ENCODE data around the gene TRPC6.

DNA sequence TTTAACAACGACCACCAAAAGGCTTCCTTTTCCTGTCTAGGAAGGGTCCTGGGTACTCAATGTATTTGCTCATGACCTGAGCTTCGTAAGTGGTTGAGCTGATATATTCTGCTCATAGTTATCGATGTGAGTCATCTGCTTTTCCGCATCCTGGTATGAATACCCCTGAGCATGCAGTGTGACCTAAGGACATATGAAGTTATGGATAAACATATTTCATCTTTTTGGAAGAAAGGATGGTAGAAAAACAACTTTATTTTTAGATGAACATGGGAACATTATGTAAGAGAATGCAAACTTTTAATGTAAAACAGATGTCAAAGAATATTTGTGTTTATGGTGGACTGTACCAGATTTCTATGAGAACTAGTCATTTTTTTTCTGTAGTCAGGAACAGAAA, 28.4 kb downstream of the TRPC6 start:
- no peak for TF ChIP-seq CTCF (conservative IDR thresholded peaks at IDR 0.05 in 1 of 2, IDR thresholded peaks at IDR 0.05 in 1 of 2; ENCODE audit: extremely low read depth in 1 of 2, insufficient read depth in 1 of 2, low read depth in 1 of 2, low read length in 2 of 2)
- TF ChIP-seq EZH2 (IDR thresholded peaks at IDR 0.05; ENCODE audit: borderline replicate concordance, low read length) = no peak

All from mammary epithelial cell (primary cell).